Stomach (tissue), 4 donors: ENCODE measurements around the gene GADD45GIP1.
"Not testable (repeated sequence)": the region's sequence is repeated elsewhere in the genome, so short reads cannot be mapped to it uniquely, and the experiment has no call there.

Experiments
- EP300 ChIP-seq: sonication (generic); formaldehyde crosslinking; IDR thresholded peaks from one replicate; pipeline ENCODE4 v1.6.1; 2017; ENCODE audit warnings: antibody characterized with exemption
- POLR2A ChIP-seq, 4 donors: fragments of 450-650 bp; IDR thresholded peaks; one replicate each; pipeline ENCODE4 v1.6.1; 2016; ENCODE audit warnings: antibody characterized with exemption in 4 of 4, control low read depth in 2 of 4, mild to moderate bottlenecking in 1 of 4, moderate library complexity in 1 of 4
- POLR2AphosphoS5 ChIP-seq, 3 donors: sonication (generic); formaldehyde crosslinking; IDR thresholded peaks; one replicate each; pipeline ENCODE4 v1.6.1; 2016; ENCODE audit warnings: antibody characterized with exemption in 3 of 3
- TF ChIP-seq, protein P1 (sequence below), 7 experiments: fragments of 450-650 bp in 4 of 7; fragments of 200-600 bp in 3 of 7; sonication (generic) in 3 of 7; IDR thresholded peaks; one replicate each; pipeline ENCODE4 v1.5.1; 2016 to 2019; ENCODE audit warnings: antibody characterized with exemption in 7 of 7, control low read depth in 2 of 7, mild to moderate bottlenecking in 1 of 7

DNA sequence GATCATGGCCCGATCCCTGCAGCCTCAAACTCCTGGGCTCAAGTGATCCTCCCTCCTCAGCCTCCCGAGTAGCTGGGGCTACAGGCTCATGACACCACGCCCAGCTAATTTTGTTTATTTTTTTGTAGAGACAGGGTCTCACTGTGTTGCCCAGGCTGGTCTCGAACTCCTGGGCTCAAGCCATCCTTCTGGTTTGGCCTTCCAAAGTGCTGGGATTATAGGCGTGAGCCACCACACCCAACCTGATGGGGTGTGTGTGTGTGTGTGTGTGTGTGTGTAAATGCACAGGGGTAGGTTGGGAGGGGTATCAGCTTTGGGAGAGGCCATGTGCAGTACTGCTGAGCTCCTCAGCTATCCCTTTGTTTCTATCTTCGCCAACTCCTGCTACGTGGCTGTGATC is 19.1 kb upstream of the GADD45GIP1 start:
- TF ChIP-seq POLR2A (IDR thresholded peaks at IDR 0.05); EP300; POLR2AphosphoS5 (IDR thresholded peaks at IDR 0.05): not testable (repeated sequence)
- TF ChIP-seq, protein P1, sequence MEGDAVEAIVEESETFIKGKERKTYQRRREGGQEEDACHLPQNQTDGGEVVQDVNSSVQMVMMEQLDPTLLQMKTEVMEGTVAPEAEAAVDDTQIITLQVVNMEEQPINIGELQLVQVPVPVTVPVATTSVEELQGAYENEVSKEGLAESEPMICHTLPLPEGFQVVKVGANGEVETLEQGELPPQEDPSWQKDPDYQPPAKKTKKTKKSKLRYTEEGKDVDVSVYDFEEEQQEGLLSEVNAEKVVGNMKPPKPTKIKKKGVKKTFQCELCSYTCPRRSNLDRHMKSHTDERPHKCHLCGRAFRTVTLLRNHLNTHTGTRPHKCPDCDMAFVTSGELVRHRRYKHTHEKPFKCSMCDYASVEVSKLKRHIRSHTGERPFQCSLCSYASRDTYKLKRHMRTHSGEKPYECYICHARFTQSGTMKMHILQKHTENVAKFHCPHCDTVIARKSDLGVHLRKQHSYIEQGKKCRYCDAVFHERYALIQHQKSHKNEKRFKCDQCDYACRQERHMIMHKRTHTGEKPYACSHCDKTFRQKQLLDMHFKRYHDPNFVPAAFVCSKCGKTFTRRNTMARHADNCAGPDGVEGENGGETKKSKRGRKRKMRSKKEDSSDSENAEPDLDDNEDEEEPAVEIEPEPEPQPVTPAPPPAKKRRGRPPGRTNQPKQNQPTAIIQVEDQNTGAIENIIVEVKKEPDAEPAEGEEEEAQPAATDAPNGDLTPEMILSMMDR (IDR thresholded peaks at IDR 0.05), result not testable (repeated sequence)
